ENCODE measurements around the gene TTC24. TPM values are rescaled to one million over a fixed set of nuclear protein-coding genes. Genes with fewer than 3 reads are reported as not detected.
"Not testable (repeated sequence)": the region's sequence is repeated elsewhere in the genome, so short reads cannot be mapped to it uniquely, and the experiment has no call there.

Gene TTC24
- total RNA-seq, 1 donor, result 1.2 TPM

GRCh38 chr1:156625436-156626078, 46.0 kb downstream of the TTC24 start:
- Histone ChIP-seq H3K4me3 (ENCODE audit: low read length) (no peak overlapping the region), H3K4me1 (ENCODE audit: insufficient read depth, low read length) (peaks cover 20% of the 10 kb centered on the region), H3K9me3 (ENCODE audit: low read depth, low read length) (no peaks in the 10 kb centered on the region), H3K27me3 (ENCODE audit: insufficient read depth, low read length) (peaks cover 55% of the 10 kb centered on the region)

GRCh38 chr1:156626079-156626438, 46.5 kb downstream of the TTC24 start:
- Histone ChIP-seq H3K4me1 (ENCODE audit: insufficient read depth, low read length) (peaks cover 20% of the 10 kb centered on the region), H3K4me3 (ENCODE audit: low read length) (no peak overlapping the region), H3K27me3 (ENCODE audit: insufficient read depth, low read length) (peaks cover 56% of the 10 kb centered on the region), H3K9me3 (ENCODE audit: low read depth, low read length) (no peaks in the 10 kb centered on the region)

- Histone ChIP-seq H3K9me3 (ENCODE audit: low read depth, low read length) (no peaks in the 10 kb centered on the region), H3K27me3 (ENCODE audit: insufficient read depth, low read length) (peaks cover 53% of the 10 kb centered on the region), H3K4me1 (ENCODE audit: insufficient read depth, low read length) (peaks cover 20% of the 10 kb centered on the region), H3K4me3 (ENCODE audit: low read length) (no peak overlapping the region)
Measured at GRCh38 chr1:156627313-156627880, 47.9 kb downstream of the TTC24 start.

GRCh38 chr1:156629823-156630449, 50.4 kb downstream of the TTC24 start:
- no peak overlapping the region for H3K4me3 ChIP-seq (ENCODE audit: low read length)
- H3K27me3 ChIP-seq (ENCODE audit: insufficient read depth, low read length), result peaks cover 45% of the 10 kb centered on the region
- H3K9me3 ChIP-seq (ENCODE audit: low read depth, low read length), result no peaks in the 10 kb centered on the region

GRCh38 chr1:156631152-156631551, 51.6 kb downstream of the TTC24 start:
- H3K27me3 ChIP-seq (ENCODE audit: insufficient read depth, low read length), result peaks cover 32% of the 10 kb centered on the region
- not testable (repeated sequence) for H3K4me1 ChIP-seq (ENCODE audit: insufficient read depth, low read length); H3K9me3 ChIP-seq (ENCODE audit: low read depth, low read length); H3K4me3 ChIP-seq (ENCODE audit: low read length)

More at GRCh38 chr1:156629823-156630449, 50.4 kb downstream of the TTC24 start:
- H3K4me1 ChIP-seq (ENCODE audit: insufficient read depth, low read length), result peaks cover 10% of the 10 kb centered on the region

GRCh38 chr1:156632355-156632754, 52.8 kb downstream of the TTC24 start:
- no peaks in the 10 kb centered on the region for H3K4me1 ChIP-seq (ENCODE audit: insufficient read depth, low read length)
- H3K9me3 ChIP-seq (ENCODE audit: low read depth, low read length), result no peaks in the 10 kb centered on the region
- H3K4me3 ChIP-seq (ENCODE audit: low read length), result no peak overlapping the region
- peaks cover 29% of the 10 kb centered on the region for H3K27me3 ChIP-seq (ENCODE audit: insufficient read depth, low read length)

Other genes starting within 250 kb of the TTC24 start
- gene CCT3, start 241.4 kb upstream of the TTC24 start, total RNA-seq, result 119 TPM
- not detected for gene TSACC, start 241.2 kb upstream of the TTC24 start, total RNA-seq
- not detected for gene RHBG, start 210.5 kb upstream of the TTC24 start, total RNA-seq
- gene MEF2D, start 78.9 kb upstream of the TTC24 start, total RNA-seq, result 52.7 TPM
- gene IQGAP3, start 7.2 kb upstream of the TTC24 start, total RNA-seq, result 0.10 TPM
- 23.9 TPM for gene NAXE, start 12.1 kb downstream of the TTC24 start, total RNA-seq
- gene GPATCH4, start 21.8 kb downstream of the TTC24 start, total RNA-seq, result 15.0 TPM
- 0.21 TPM for gene HAPLN2, start 39.7 kb downstream of the TTC24 start, total RNA-seq
- gene BCAN, start 62.4 kb downstream of the TTC24 start, total RNA-seq, result not detected
- not detected for gene NES, start 97.7 kb downstream of the TTC24 start, total RNA-seq
- gene CRABP2, start 125.9 kb downstream of the TTC24 start, total RNA-seq, result 0.42 TPM
- gene METTL25B, start 148.7 kb downstream of the TTC24 start, total RNA-seq, result 5.0 TPM
- gene ISG20L2, start 149.0 kb downstream of the TTC24 start, total RNA-seq, result 36.0 TPM
- 3.9 TPM for gene MRPL24, start 161.4 kb downstream of the TTC24 start, total RNA-seq
- 98.9 TPM for gene HDGF, start 172.0 kb downstream of the TTC24 start, total RNA-seq
- 19.6 TPM for gene PRCC, start 187.8 kb downstream of the TTC24 start, total RNA-seq
- gene SH2D2A, start 237.1 kb downstream of the TTC24 start, total RNA-seq, result 19.1 TPM